GM19193 (cell line): Measurements from ENCODE around the gene KCNRG.

Source experiments
- POLR2A ChIP-seq: IDR thresholded peaks from 4 replicates; pipeline ENCODE4 v1.6.1; 2011; ENCODE audit not compliant: insufficient read depth, insufficient read length; ENCODE audit errors: extremely low read depth

The KCNRG gene

DNA sequence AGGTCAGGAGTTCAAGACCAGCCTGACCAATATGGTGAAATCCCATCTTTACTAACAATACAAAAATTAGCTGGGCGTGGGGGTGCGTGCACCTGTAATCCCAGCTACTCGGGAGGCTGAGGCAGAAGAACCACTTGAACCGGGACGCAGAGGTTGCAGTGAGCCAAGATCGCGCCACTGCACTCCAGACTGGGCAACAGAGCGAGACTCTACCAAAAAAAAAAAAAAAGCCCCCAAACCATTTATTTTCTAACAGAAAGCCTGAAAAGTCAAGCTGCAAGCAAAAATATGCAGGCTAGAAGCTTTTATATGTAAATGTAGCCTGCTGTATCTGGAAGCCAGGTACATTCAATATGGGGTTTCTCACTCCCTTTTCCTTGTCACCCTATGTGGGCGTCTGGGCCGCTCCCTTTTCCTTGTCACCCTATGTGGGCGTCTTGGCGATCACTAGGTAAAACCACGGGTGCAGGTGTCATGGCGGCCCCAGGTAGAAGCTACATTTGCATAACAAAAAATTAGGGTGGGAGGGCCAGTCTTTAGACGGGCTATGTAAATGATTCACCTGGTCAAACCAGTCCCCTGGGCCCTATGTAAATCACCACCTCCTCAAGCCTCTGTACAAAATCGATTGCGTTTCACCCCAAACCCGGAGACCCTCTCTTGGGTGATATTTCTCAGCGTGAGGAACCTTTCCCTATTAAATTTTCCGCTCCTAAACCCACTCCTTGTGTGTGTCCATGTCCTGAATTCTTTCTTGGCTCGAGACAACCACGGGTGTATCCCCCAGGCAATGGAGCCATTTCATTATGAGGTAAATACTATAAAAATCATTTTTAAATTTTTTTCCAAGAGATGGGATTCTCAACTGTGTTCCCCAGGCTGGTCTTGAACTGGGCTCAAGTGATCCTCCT lies 16.3 kb upstream of the KCNRG start:
- TF ChIP-seq POLR2A: no peak

DNA sequence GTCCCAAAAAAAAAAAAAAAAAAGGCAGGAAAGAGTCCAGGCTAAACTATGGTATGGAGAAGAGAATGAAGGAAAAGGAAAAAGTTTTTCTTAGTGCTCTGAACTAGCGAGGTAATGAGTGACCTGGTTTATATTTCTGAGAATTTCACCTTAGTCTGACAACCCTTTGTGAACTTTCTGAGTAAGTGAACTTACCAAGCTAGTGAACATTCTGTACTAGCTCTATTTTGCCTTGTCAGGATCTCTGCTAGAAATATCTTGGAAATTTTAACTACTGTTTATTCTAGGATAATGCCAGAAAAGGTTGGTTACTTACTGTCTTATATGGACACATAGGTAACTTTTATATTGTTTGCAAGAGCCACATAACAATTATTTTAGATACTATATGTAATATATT lies 14.0 kb upstream of the KCNRG start:
- TF ChIP-seq POLR2A: no peak

DNA sequence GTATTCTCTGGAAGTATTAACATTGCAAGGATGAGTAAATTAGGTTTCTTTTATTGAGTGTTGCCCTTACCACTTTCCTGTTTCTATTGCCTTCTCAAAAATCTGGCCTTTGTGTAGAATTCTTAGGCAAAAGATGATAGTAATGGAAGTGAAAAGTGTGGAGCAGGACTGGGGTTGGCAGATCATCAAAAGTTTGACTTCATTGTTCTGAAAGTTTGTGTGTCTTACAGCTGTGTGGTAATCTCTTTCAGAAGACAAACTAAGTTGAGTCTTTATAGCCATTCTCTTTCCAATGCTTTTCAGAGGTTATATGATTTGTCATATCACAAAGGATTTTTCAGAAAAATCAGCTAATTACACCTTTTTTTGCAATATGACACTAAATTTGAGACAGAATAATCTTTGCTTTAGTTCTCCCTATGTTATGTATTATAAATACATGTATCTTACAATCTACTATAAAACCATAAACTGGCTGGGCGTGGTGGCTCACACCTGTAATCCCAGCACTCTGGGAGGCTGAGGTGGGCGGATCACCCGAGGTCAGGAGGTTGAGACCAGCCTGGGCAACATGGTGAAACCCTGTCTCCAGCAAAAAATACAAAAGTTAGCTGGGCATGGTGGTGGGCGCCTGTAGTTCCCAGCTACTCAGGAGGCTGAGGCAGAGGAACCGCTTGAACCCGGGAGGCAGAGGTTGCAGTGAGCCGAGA lies 8.7 kb upstream of the KCNRG start:
- TF ChIP-seq POLR2A: no peak

DNA sequence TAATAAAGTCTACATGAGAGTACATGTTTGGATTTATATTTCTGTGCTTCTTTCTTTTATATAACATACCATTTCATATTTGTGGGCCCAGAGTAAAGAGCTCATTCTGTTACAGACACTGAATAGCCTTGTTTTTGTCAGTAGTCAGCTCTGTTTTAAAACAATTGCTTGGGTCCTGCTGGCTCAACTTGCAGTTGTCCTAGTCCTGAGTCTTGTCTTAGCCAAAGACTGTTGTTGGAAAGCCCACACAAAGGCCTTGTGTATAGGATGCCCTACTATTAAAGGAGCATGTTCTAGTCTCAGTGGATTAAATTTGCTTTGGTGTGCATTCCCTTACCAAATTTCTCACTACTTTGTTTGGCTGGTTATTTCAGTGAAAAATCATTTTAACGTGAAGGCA lies 3.8 kb upstream of the KCNRG start:
- TF ChIP-seq POLR2A: no peak

DNA sequence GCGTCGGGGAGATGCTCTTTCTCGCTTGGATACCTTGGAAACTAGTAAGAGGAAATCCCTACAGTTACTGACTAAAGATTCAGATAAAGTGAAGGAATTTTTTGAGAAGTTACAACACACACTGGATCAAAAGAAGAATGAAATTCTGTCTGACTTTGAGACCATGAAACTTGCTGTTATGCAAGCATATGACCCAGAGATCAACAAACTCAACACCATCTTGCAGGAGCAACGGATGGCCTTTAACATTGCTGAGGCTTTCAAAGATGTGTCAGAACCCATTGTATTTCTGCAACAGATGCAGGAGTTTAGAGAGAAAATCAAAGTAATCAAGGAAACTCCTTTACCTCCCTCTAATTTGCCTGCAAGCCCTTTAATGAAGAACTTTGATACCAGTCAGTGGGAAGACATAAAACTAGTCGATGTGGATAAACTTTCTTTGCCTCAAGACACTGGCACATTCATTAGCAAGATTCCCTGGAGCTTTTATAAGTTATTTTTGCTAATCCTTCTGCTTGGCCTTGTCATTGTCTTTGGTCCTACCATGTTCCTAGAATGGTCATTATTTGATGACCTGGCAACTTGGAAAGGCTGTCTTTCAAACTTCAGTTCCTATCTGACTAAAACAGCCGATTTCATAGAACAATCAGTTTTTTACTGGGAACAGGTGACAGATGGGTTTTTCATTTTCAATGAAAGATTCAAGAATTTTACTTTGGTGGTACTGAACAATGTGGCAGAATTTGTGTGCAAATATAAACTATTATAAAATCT lies 2.7 kb upstream of the KCNRG start:
- TF ChIP-seq POLR2A: no peak

DNA sequence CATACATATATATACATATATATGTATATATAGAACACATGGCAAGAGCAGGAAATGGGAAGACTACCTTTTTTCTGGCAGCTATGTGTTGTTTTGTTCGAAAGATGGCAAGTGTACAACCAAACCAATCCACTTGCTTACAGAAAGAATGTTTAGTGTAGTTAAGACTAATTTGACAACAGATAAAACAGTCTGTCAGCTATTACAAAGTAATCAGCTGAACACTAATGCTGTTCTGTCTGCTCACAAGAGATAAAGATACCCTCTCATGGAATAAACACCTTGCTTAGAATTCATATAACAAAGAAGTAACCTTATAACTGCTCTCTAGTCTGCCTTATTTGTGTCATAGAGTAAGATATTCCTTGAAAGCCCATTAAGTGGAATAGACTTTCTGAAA lies 858 bp upstream of the KCNRG start:
- no peak for TF ChIP-seq POLR2A

DNA sequence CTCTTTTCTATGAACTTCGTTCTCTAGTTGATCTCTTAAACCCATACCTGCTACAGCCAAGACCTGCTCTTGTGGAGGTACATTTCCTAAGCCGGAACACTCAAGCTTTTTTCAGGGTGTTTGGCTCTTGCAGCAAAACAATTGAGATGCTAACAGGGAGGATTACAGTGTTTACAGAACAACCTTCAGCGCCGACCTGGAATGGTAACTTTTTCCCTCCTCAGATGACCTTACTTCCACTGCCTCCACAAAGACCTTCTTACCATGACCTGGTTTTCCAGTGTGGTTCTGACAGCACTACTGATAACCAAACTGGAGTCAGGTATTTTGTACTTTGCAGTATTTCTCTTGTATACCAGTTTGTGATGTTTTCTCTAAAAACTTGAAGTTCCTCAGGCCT lies 506 bp downstream of the KCNRG start:
- TF ChIP-seq POLR2A: no peak

DNA sequence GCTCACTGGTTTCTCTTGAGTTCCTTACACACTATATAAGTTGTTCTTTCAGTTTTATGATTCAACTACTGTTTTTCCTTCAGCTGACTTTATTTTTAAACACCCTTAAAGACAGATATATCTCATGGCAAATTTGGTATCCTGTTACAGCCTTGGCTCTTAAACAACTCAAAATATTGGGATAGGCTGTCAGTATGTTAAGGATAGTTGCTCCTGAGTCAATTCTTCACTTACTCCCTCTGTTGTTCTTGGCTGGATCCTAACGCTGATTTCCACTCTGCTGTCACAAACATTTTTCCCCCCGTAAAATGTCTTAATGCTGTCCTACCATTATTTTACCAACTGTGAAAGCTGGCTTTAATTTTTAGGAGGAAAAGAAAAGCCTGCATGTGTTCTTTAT lies 1.2 kb downstream of the KCNRG start:
- TF ChIP-seq POLR2A: no peak

DNA sequence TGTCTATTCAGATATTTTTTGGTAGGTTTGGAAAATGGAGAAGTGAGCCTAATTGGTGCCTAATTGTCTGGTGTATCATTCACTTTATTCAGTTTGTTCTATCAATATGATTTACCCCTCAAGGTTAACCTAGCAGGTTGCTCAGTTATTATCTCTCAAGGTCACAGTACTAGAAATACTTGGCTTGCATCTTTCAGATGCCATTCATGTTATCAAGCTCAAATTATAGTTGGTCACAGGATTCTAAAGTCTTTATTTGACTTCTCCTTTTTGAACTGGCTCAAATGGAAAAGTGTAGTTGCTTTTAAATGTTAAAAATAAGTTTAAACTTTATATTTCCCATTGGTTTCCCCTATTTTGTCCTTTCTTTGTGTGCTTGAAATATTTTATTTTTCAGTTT lies 2.6 kb downstream of the KCNRG start:
- no peak for TF ChIP-seq POLR2A

DNA sequence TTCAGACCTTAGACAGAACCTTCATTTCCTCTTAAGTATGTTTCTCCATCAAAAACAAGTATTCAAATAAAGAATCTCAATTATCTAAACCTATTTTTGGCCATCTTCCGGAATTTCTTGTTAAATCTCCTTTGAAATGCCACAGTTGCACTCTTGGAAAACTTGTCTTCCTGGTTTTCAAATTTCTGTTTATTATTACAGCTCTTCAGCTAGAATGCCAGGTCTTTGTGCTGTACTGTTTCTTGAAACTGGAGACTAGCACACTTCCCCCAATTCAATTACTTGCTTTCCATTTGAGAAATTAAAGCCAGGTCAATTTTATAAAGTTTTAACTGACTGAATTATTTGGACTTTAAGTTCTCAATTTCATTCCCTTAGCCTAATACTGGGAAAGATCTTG lies 10.2 kb downstream of the KCNRG start:
- no peak for TF ChIP-seq POLR2A

DNA sequence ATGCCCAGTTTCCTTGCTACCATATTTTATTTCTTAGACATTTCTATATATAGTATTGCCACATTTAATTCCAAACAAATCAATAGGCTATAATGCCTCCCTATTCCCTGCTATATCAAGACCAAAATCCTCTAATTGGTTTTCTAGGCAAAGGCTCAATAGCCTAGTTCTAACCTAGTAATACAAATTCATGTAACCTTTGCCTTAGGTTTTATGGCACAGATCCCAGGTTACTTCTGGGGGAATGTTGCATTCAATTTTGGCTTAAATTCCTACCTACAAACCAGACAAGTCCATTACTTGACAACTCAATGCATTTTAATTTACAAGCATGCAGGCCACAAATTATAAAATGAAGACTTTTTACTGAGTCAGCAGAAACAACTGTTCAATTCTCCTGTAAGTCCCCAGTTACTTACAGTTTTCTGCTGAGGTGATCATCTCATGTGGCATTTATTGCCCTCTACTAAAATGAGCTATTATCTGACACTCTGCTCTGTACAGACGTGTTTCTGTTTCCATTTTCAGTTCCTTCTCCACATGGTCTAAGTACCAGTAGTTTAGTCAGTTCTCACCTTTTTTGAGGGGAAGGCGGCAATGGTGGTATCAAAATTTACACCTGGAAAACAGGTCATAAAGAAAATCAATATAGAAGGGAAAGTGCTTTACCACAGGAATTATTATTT lies 11.7 kb downstream of the KCNRG start:
- TF ChIP-seq POLR2A: no peak

DNA sequence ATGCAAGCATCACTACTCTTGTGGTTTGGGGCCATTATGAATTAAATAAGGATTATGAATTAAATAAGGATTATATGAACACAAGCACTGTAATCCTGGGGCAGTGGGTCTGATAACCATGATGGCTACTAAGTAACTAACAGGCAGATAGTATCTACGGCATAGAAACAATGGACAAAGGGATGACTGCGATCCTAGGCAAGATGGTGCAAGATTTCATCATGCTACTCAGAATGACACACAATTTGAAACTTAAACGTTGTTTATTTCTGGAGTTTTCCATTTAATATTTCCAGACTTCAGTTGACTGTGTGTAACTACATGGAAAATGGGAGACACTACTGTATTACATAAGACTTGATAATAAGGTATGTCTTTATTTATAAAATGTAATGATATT lies 15.1 kb downstream of the KCNRG start:
- no peak for TF ChIP-seq POLR2A

DNA sequence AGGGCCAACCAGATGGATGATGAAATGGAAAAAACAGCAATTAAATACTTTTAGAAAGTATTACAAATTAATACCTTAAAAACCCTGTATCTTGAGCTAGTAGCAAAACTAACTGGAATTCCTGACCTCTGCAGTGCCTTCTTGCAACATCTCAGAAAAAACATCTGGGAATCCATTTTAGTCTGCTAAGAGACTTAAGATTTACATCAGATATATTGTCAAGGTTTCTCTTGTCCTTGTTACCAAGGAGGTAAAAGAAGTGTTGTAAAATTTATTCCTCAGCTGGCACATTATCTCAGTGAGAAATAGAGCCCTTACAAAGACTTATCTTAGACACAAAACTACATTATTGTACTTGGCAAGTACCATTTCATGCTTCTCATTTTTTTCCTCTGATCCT lies 18.5 kb downstream of the KCNRG start:
- no peak for TF ChIP-seq POLR2A

DNA sequence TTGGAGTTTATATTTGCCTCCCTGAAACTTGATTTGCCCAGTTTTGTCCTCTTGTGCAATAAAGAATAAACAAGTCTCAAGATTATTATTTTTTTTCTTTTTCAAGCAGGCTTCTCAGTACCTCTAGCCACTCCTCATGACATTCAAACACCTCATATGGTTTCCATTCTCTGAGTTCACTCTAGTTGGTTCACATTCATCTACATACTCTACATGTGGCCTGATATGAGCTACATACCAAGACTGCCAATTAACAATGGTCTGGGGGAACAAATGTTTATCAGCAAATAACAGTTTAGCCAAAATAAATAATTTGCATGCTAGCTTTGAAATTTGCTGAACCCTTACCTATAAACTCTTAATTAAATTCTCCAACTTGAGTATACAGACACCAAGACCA lies 22.5 kb downstream of the KCNRG start:
- TF ChIP-seq POLR2A: no peak

DNA sequence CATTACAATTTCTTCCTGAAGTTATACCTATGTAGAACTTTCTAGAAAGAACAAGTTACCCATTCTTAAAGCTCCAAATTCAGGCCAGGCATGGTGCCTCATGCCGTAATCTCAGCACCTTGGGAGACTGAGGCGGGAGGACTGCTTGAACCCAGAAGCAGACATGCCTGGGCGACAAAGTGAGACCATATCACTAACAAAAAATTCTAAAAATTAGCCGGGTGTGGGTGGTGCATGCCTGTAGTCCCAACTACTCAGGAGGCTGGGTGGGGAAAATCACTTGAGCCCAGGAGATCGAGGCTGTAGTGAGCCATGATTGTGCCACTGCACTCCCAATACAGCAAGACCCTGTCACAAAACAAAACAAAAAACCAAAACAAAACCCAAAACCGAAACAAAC lies 23.0 kb downstream of the KCNRG start:
- no peak for TF ChIP-seq POLR2A
